K562 (cell line): ENCODE results near the gene ADGRB3. TPM values are rescaled to one million over a fixed set of nuclear protein-coding genes. Genes with fewer than 3 reads are reported as not detected.

Source experiments
- polyA plus RNA-seq, 8 experiments: library from polyadenylated mRNA; depleted of rRNA in 4 of 8; stranded (reverse) in 5 of 8; unstranded in 3 of 8; fragments of >200 nt; fragmentation: Nextera tagmentation in 2 of 8; fragmentation: Illumina TruSeq in 1 of 8; extraction: Ambion mirVana in 2 of 8; extraction: Trizol in 1 of 8; gene quantifications; 2 replicates each; pipeline versions ENCODE4 v1.2.1 to v1.2.3, GENCODE V29; 2011 to 2014; ENCODE audit warnings: inconsistent platforms in 1 of 8, missing spikeins in 1 of 8
- total RNA-seq, 7 experiments: library from RNA; depleted of rRNA in 6 of 7; stranded (reverse); fragments of >200 nt in 6 of 7; fragmentation: Illumina TruSeq in 2 of 7; extraction: Trizol in 2 of 7; gene quantifications; 2 replicates each; pipeline versions ENCODE4 v1.2.1 to v1.2.3, GENCODE V29; 2011 to 2021; ENCODE audit warnings: low replicate concordance in 1 of 7
- TF ChIP-seq, protein P1 (sequence below), 2 experiments: fragments of 450-650 bp in 1 of 2; sonication (generic) in 1 of 2; formaldehyde crosslinking; conservative IDR thresholded peaks; 2 replicates each; pipeline versions ENCODE4 v1.4.0 to v1.8.1; 2020 to 2022; ENCODE audit warnings: mild to moderate bottlenecking in 1 of 2, missing genetic modification reagents in 1 of 2
- TF ChIP-seq, protein P2 (sequence below): fragments of 200-400 bp; formaldehyde crosslinking; IDR thresholded peaks from 2 replicates; pipeline ENCODE4 v1.6.1; 2017; ENCODE audit warnings: mild to moderate bottlenecking, low read depth, low read length, moderate library complexity
- TF ChIP-seq, protein P3 (sequence below): fragments of 450-650 bp; IDR thresholded peaks from 2 replicates; pipeline ENCODE4 v1.6.1; 2016; ENCODE audit warnings: mild to moderate bottlenecking
- TF ChIP-seq, protein P4 (sequence below), 2 experiments: fragments of 200-800 bp in 1 of 2; sonication (Bioruptor generic) in 1 of 2; sonication (generic) in 1 of 2; formaldehyde crosslinking in 1 of 2; IDR thresholded peaks in 1 of 2; conservative IDR thresholded peaks in 1 of 2; 2 replicates each; pipeline versions ENCODE4 v1.5.0 to v1.6.1; 2016 to 2020; ENCODE audit warnings: missing compliant biosample characterization in 1 of 2, missing genetic modification characterization in 1 of 2, missing genetic modification reagents in 1 of 2

ADGRB3 gene
- total and polyA plus RNA-seq, 9 of the 15 experiments (the other 6 are each of a cell fraction or from before 2014, with no cell fraction given): 0.90 to 7.8 (median 2.4) TPM

DNA sequence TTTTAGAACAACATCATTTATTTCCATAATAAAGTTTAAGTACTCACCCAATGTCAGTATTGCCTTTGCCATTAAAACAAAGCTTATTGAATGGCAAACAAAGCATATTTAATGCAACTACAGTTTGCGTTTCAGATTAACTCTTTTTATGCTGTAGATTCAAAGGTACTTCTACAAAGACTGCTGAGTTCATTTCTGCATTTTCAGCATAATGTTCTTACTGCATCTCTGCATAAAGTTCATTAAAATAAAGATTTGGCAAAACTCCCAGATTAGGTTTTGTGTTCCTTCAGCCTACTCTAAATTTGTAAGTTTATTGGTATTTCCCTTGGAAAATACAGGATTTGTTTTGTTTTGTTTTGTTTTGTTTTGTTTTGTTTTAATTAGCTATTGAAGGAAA, 359.4 kb downstream of the ADGRB3 start (continued):
- TF ChIP-seq, protein P1, sequence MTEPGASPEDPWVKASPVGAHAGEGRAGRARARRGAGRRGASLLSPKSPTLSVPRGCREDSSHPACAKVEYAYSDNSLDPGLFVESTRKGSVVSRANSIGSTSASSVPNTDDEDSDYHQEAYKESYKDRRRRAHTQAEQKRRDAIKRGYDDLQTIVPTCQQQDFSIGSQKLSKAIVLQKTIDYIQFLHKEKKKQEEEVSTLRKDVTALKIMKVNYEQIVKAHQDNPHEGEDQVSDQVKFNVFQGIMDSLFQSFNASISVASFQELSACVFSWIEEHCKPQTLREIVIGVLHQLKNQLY (CRISPR knock-in tag; conservative IDR thresholded peaks at IDR 0.05): no peak
- TF ChIP-seq, protein P2, sequence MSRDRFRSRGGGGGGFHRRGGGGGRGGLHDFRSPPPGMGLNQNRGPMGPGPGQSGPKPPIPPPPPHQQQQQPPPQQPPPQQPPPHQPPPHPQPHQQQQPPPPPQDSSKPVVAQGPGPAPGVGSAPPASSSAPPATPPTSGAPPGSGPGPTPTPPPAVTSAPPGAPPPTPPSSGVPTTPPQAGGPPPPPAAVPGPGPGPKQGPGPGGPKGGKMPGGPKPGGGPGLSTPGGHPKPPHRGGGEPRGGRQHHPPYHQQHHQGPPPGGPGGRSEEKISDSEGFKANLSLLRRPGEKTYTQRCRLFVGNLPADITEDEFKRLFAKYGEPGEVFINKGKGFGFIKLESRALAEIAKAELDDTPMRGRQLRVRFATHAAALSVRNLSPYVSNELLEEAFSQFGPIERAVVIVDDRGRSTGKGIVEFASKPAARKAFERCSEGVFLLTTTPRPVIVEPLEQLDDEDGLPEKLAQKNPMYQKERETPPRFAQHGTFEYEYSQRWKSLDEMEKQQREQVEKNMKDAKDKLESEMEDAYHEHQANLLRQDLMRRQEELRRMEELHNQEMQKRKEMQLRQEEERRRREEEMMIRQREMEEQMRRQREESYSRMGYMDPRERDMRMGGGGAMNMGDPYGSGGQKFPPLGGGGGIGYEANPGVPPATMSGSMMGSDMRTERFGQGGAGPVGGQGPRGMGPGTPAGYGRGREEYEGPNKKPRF: no peak
- TF ChIP-seq, protein P3, sequence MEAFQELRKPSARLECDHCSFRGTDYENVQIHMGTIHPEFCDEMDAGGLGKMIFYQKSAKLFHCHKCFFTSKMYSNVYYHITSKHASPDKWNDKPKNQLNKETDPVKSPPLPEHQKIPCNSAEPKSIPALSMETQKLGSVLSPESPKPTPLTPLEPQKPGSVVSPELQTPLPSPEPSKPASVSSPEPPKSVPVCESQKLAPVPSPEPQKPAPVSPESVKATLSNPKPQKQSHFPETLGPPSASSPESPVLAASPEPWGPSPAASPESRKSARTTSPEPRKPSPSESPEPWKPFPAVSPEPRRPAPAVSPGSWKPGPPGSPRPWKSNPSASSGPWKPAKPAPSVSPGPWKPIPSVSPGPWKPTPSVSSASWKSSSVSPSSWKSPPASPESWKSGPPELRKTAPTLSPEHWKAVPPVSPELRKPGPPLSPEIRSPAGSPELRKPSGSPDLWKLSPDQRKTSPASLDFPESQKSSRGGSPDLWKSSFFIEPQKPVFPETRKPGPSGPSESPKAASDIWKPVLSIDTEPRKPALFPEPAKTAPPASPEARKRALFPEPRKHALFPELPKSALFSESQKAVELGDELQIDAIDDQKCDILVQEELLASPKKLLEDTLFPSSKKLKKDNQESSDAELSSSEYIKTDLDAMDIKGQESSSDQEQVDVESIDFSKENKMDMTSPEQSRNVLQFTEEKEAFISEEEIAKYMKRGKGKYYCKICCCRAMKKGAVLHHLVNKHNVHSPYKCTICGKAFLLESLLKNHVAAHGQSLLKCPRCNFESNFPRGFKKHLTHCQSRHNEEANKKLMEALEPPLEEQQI: no peak
- TF ChIP-seq, protein P4, sequence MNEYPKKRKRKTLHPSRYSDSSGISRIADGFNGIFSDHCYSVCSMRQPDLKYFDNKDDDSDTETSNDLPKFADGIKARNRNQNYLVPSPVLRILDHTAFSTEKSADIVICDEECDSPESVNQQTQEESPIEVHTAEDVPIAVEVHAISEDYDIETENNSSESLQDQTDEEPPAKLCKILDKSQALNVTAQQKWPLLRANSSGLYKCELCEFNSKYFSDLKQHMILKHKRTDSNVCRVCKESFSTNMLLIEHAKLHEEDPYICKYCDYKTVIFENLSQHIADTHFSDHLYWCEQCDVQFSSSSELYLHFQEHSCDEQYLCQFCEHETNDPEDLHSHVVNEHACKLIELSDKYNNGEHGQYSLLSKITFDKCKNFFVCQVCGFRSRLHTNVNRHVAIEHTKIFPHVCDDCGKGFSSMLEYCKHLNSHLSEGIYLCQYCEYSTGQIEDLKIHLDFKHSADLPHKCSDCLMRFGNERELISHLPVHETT (CRISPR knock-in tag; conservative IDR thresholded peaks at IDR 0.05 in 1 of 2, IDR thresholded peaks at IDR 0.05 in 1 of 2): no peak
